KOPT-K1 (cell line): Measurements from ENCODE around the gene TAF9B.
"Not testable (repeated sequence)": the region's sequence is repeated elsewhere in the genome, so short reads cannot be mapped to it uniquely, and the experiment has no call there.

Source experiments
- H3K27ac ChIP-seq: fragments of 200-600 bp; sonication (generic); 2 replicates; pipeline ENCODE4 v1.5.1; 2016; ENCODE audit warnings: antibody characterized with exemption, mild to moderate bottlenecking, low read depth, low read length; ENCODE audit not compliant: poor library complexity, severe bottlenecking
- H3K36me3 ChIP-seq: fragments of 200-600 bp; sonication (generic); 2 replicates; pipeline ENCODE4 v1.5.1; 2017; ENCODE audit warnings: antibody characterized with exemption, mild to moderate bottlenecking, low read length, moderate library complexity; ENCODE audit not compliant: insufficient read depth
- H3K9me3 ChIP-seq: fragments of 200-600 bp; sonication (generic); 2 replicates; pipeline ENCODE4 v1.5.1; 2017; ENCODE audit warnings: antibody characterized with exemption, low read length, mild to moderate bottlenecking; ENCODE audit not compliant: insufficient read depth, poor library complexity, severe bottlenecking

The TAF9B gene

GRCh38 chrX:78103001-78103622 is 36.3 kb downstream of the TAF9B start:
- peaks cover 33% of the 10 kb centered on the region for H3K36me3 ChIP-seq
- peaks cover 11% of the 10 kb centered on the region for H3K9me3 ChIP-seq
- peak overlapping the region; percentile 96 for H3K27ac ChIP-seq

- peaks cover 23% of the 10 kb centered on the region for H3K36me3 ChIP-seq
- H3K27ac ChIP-seq, result peak overlapping the region; percentile 18
- peaks cover 11% of the 10 kb centered on the region for H3K9me3 ChIP-seq
Observed at GRCh38 chrX:78102091-78102490, 37.4 kb downstream of the TAF9B start.

- peaks cover 11% of the 10 kb centered on the region for H3K9me3 ChIP-seq
- no peak overlapping the region for H3K27ac ChIP-seq
- no peaks in the 10 kb centered on the region for H3K36me3 ChIP-seq
Observed at GRCh38 chrX:78098108-78098507, 41.3 kb downstream of the TAF9B start.

DNA sequence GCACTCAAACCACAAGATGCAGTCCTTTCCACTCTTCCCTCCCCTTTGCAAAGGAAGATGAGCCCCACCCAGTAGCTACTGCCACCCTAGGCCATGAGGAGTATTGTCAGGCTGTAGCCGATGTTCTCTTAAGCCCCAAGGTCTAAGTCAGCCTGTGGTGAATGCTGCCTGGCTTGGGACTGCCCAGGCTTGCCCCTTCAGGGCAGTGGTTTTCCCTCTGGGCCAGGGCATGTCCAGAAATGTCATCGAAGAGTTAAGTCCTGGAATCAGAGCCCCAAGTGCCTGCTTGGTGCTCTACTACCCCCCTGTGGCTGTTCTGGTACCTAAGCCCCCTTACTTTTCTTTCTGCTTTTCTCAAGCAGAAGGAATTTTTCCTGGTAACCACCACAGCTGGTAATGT is 47.2 kb downstream of the TAF9B start:
- Histone ChIP-seq H3K36me3 (no peaks in the 10 kb centered on the region), H3K27ac (no peak overlapping the region), H3K9me3 (no peaks in the 10 kb centered on the region)

- not testable (repeated sequence) for H3K36me3 ChIP-seq, H3K27ac ChIP-seq, H3K9me3 ChIP-seq
Observed at GRCh38 chrX:78081413-78081812, 58.0 kb downstream of the TAF9B start.
